Calu3 (cell line): ENCODE measurements around the gene LMF2. TPM values are rescaled to one million over a fixed set of nuclear protein-coding genes. Genes with fewer than 3 reads are reported as not detected.
A peak's percentile ranks its signal among the peaks of the same experiment; 100 is the strongest.
"Not testable (repeated sequence)": the region's sequence is repeated elsewhere in the genome, so short reads cannot be mapped to it uniquely, and the experiment has no call there.

ENCODE experiments used
- BruUV-seq: library from RNA; stranded (reverse); fragments of 400-500 nt; replicated peaks from 2 replicates; lab custom pipeline; 2021; lab: Mats Ljungman, UMichigan
- CTCF ChIA-PET: fragments of 300-600 bp; sonication (Branson Sonifier 250); formaldehyde crosslinking; loops from one replicate; lab custom pipeline; 2022; ENCODE audit warnings: antibody characterized with exemption; lab: Charles Lee
- DNase-seq: peaks from one replicate; pipeline ENCODE4 v3.0.0; 2022
- H3K27ac Mint-ChIP-seq: one replicate; pipeline ENCODE4 v1.8.0; 2022; ENCODE audit warnings: mixed read lengths; ENCODE audit not compliant: unreplicated experiment
- H3K27me3 Mint-ChIP-seq: one replicate; pipeline ENCODE4 v1.8.0; 2022; ENCODE audit warnings: mixed read lengths; ENCODE audit not compliant: unreplicated experiment
- H3K36me3 Mint-ChIP-seq: one replicate; pipeline ENCODE4 v1.8.0; 2022; ENCODE audit warnings: mild to moderate bottlenecking, moderate library complexity, mixed read lengths; ENCODE audit not compliant: insufficient read depth, unreplicated experiment
- H3K4me1 Mint-ChIP-seq: one replicate; pipeline ENCODE4 v1.8.0; 2022; ENCODE audit warnings: mild to moderate bottlenecking, low read depth, mixed read lengths; ENCODE audit not compliant: unreplicated experiment
- H3K4me3 Mint-ChIP-seq: one replicate; pipeline ENCODE4 v1.8.0; 2022; ENCODE audit warnings: mild to moderate bottlenecking, low read depth, moderate library complexity, mixed read lengths; ENCODE audit not compliant: unreplicated experiment
- H3K9me3 Mint-ChIP-seq: one replicate; pipeline ENCODE4 v1.8.0; 2022; ENCODE audit warnings: low read depth, mixed read lengths; ENCODE audit not compliant: unreplicated experiment
- intact Hi-C: fragments of 100-400 bp; cut with micrococcal nuclease; formaldehyde crosslinking; loops from one replicate; pipeline ENCODE4 v1.10.0; 2022; ENCODE audit not compliant: unreplicated experiment
- total RNA-seq: library from RNA; stranded (reverse); gene quantifications from 2 replicates; pipeline ENCODE4 v1.2.3, GENCODE V29; 2022
- TF ChIP-seq, protein P1 (sequence below): fragments of 200-600 bp; IDR thresholded peaks from one replicate; pipeline ENCODE4 v1.8.0; 2022; ENCODE audit warnings: antibody characterized with exemption; ENCODE audit not compliant: unreplicated experiment

LMF2 gene
- total RNA-seq, 1 experiment from 2014 or later = 85.2 TPM

DNA sequence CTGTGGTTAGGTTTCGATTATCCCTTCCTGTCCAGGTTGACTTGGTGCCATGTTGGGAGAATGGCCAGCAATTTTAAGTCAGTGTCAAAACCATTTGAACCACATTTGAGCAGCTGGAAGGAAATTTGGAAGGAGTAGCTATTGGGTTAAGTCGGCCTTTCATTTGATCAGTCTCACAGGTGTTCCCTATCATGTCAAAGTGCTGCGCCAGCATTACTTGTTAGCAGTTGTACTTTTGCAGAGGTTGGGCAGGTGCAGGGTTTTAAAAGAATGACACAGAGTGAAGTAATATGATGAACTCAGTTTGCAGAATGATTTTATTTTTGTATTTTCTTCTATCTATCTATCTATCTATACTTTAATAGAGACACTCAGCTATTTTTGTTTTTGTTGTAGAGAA, 28.7 kb upstream of the LMF2 start:
- intact Hi-C loops = no loop called here
- H3K27ac Mint-ChIP-seq = no peak overlapping the region
- no peaks in the 10 kb centered on the region for H3K9me3 Mint-ChIP-seq
- TF ChIP-seq, protein P1, sequence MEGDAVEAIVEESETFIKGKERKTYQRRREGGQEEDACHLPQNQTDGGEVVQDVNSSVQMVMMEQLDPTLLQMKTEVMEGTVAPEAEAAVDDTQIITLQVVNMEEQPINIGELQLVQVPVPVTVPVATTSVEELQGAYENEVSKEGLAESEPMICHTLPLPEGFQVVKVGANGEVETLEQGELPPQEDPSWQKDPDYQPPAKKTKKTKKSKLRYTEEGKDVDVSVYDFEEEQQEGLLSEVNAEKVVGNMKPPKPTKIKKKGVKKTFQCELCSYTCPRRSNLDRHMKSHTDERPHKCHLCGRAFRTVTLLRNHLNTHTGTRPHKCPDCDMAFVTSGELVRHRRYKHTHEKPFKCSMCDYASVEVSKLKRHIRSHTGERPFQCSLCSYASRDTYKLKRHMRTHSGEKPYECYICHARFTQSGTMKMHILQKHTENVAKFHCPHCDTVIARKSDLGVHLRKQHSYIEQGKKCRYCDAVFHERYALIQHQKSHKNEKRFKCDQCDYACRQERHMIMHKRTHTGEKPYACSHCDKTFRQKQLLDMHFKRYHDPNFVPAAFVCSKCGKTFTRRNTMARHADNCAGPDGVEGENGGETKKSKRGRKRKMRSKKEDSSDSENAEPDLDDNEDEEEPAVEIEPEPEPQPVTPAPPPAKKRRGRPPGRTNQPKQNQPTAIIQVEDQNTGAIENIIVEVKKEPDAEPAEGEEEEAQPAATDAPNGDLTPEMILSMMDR = no peak
- H3K4me1 Mint-ChIP-seq = peaks cover 60% of the 10 kb centered on the region
- DNase-seq = no peak
- H3K27me3 Mint-ChIP-seq = no peaks in the 10 kb centered on the region
- no TSS peak for BruUV-seq
- CTCF ChIA-PET = interaction anchor here (0.6 kb wide), 1 partner anchor 53 kb away, joined by 3 read pairs; no protein-coding TSS in a partner anchor
- H3K4me3 Mint-ChIP-seq = no peak overlapping the region
- peaks cover 61% of the 10 kb centered on the region for H3K36me3 Mint-ChIP-seq

DNA sequence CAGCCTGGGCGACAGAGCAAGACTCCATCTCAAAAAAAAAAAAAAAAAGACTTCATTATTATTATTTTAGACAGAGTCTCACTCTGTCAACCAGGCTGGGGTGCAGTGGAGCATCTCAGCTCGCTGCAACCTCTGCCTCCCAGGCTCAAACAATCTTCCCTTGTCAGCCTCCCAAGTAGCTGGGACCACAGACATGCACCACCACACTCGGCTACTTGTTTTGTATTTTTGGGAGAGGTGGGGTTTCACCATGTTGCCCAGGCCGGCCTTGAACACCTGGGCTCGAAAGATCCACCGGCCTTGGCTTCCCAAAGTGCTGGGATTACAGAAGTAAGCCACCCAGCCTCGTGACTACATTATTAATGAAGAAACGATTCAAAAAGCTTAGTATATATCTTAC, 27.6 kb upstream of the LMF2 start:
- intact Hi-C loops = no loop called here
- TF ChIP-seq, protein P1 = no peak
- no peaks in the 10 kb centered on the region for H3K27me3 Mint-ChIP-seq
- peaks cover 66% of the 10 kb centered on the region for H3K36me3 Mint-ChIP-seq
- H3K27ac Mint-ChIP-seq = no peak overlapping the region
- H3K4me3 Mint-ChIP-seq = no peak overlapping the region
- CTCF ChIA-PET = interaction anchor here (0.7 kb wide), 2 partner anchors 47 to 71 kb away, joined by 3 to 5 read pairs; no protein-coding TSS in a partner anchor
- BruUV-seq = no TSS peak
- peaks cover 49% of the 10 kb centered on the region for H3K4me1 Mint-ChIP-seq
- DNase-seq = no peak
- H3K9me3 Mint-ChIP-seq = no peaks in the 10 kb centered on the region

DNA sequence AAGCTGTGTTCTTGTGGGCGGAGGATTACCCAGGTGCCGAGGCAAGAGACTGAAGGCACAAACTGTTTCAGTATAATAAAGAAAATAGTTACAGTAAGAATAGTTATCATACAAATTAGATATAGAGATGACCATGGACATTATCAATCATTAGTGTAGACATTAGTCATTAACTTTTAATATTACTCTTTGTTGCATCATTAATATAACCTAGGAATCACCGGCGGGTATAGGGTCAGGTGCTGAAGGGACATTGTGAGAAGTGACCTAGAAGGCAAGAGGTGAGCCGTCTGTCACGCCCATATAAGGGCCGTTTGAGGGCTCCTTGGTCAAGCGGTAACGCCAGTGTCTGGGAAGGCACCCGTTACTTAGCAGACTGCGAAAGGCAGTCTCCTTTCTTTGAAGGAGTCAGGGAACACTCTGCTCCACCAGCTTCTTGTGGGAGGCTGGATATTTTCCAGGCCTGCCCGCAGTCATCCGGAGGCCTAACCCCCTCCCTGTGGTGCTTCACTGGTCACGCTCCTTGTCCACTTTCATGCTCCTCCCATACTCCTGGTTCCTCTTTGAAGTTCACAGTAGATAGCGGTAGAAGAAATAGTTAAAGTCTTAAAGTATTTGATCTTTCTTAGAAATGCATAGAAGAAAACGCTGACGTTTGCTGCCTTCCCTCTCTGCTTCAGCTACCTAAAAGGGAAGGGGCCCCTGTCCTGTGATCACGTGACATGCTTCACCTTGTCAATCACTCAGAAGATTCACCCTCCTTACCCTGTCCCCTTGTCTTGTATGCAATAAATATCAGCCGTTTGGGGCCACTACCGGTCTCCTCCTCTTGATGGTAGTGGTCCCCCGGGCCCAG, 26.6 kb upstream of the LMF2 start:
- CTCF ChIA-PET = interaction anchor here (0.7 to 1.9 kb wide), 2 partner anchors 72 to 87 kb away, joined by 5 to 6 read pairs; no protein-coding TSS in a partner anchor
- H3K27me3 Mint-ChIP-seq, BruUV-seq, intact Hi-C loops, H3K9me3 Mint-ChIP-seq: not testable (repeated sequence)
- peak; percentile 40 for DNase-seq
- H3K4me3 Mint-ChIP-seq = peak overlapping the region; percentile 90
- peaks cover 69% of the 10 kb centered on the region for H3K36me3 Mint-ChIP-seq
- H3K27ac Mint-ChIP-seq = peak overlapping the region; percentile 98
- peaks cover 39% of the 10 kb centered on the region for H3K4me1 Mint-ChIP-seq

DNA sequence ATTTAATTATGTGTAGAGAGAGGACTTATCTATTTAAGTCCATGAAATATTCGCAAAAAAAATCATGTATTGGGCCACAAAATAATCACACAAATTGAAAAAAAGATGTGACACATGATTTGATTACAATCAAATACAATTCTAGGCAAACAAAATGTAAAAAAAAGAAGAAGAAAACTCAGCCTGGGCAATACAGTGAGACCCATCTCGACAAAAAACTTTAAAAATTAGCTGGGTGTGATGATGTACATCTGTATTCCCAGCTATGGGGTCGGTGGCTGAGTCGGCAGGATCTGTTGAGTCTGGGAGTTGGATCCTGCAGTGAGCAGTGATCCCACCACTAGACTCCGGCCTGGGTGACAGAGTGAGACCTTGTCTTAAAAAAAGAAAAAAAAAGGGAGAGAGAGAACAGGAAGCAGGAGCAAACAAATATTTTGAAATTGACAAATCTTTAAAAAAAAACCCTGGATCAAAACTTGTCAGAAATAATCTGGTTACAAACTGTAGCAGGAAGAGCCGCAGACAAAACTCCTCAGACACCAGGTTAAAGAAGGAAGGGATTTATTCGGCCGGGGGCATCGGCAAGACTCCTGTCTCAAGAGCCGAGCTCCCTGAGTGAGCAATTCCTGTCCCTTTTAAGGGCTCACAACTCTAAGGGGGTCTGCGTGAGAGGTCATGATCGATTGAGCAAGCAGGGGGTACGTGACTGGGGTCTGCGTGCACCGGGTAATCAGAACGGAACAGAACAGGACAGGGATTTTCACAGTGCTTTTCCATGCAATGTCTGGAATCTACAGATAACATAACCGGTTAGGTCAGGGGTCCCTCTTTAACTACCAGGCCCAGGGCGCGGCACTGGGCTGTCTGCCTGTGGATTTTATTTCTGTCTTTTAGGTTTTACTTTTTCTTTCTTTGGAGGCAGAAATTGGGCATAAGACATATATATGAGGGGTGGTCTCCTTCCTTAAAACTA, 25.6 kb upstream of the LMF2 start:
- TF ChIP-seq, protein P1 = no peak
- no peak for DNase-seq
- BruUV-seq = TSS peak; percentile 18
- Mint-ChIP-seq H3K4me1 (peaks cover 31% of the 10 kb centered on the region), H3K27me3 (no peaks in the 10 kb centered on the region), H3K4me3 (peak overlapping the region; percentile 90), H3K9me3 (no peaks in the 10 kb centered on the region), H3K36me3 (peaks cover 72% of the 10 kb centered on the region), H3K27ac (peak overlapping the region; percentile 98)
- intact Hi-C loops = no loop called here
- CTCF ChIA-PET = interaction anchor here (1.5 to 1.9 kb wide), 2 partner anchors 30 to 88 kb away, joined by 5 to 6 read pairs; partner anchors contain the start of gene SYCE3
